ENCODE measurements around the gene FOXP4. TPM values are rescaled to one million over a fixed set of nuclear protein-coding genes. Genes with fewer than 3 reads are reported as not detected.

FOXP4 gene
- total RNA-seq, 1 experiment from 2014 or later: 0.53 TPM

DNA sequence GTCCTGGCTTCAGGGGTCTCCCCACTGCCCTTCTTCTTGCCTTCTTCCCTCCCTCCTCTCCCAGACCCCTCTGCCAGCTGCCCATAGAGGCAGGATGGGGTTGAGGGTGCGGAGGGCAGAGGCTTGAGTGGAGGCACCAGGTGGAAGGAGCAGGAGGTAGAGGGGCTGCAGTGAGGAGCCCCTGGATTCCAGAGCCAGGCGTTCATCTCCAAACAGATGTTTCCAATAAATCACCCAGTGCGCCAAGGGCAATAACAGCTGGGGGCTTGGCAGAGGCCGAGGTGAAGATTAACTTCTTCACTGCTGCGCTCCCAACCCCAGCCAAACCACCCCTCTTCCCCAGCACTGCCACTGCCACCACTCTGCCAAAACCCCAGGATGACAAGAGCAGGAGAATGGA, 102.7 kb downstream of the FOXP4 start:
- Histone ChIP-seq H3K9me3 (no peaks in the 10 kb centered on the region), H3K4me3 (no peak overlapping the region), H3K36me3 (no peaks in the 10 kb centered on the region), H3K27me3 (no peaks in the 10 kb centered on the region)
- DNase-seq: peak; percentile 59

DNA sequence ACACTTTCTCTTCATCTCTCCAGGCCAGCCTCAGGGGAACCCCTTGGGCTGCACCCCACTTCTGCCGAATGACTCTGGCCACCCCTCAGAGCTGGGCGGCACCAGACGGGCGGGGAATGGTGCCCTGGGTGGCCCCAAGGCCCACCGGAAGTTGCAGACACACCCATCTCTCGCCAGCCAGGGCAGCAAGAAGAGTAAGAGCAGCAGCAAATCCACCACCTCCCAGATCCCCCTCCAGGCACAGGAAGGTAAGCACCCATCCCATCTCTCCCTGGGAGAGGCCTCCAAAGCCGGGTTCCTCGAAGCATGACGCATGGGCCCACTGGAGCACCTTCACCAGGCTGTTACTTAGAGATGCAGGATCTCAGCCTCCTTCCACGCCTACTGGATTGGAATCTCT, 103.4 kb downstream of the FOXP4 start:
- H3K36me3 ChIP-seq: no peaks in the 10 kb centered on the region
- H3K9me3 ChIP-seq: no peaks in the 10 kb centered on the region
- H3K4me3 ChIP-seq: no peak overlapping the region
- H3K27me3 ChIP-seq: no peaks in the 10 kb centered on the region
- DNase-seq: no peak

DNA sequence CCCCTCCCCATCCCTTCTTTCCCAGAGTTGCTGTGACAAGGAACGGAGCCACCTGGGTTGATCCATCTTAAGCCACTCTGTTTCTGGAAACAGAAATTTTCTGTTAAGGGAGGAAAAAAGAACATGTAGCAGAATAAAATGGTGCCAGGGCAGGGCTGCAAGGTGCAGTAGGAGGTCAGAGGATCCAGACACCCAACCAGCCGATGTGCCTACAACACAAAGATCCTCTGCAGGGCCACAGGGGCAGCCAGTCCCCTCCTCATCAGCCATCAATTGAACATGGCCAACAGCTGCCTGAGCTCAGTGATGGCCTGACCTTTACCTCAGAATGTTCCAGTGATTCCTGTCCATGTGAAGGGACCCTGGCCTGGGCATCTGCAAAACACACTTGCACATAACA, 103.9 kb downstream of the FOXP4 start:
- H3K9me3 ChIP-seq: no peaks in the 10 kb centered on the region
- H3K36me3 ChIP-seq: no peaks in the 10 kb centered on the region
- H3K27me3 ChIP-seq: no peaks in the 10 kb centered on the region
- no peak overlapping the region for H3K4me3 ChIP-seq
- no peak for DNase-seq

DNA sequence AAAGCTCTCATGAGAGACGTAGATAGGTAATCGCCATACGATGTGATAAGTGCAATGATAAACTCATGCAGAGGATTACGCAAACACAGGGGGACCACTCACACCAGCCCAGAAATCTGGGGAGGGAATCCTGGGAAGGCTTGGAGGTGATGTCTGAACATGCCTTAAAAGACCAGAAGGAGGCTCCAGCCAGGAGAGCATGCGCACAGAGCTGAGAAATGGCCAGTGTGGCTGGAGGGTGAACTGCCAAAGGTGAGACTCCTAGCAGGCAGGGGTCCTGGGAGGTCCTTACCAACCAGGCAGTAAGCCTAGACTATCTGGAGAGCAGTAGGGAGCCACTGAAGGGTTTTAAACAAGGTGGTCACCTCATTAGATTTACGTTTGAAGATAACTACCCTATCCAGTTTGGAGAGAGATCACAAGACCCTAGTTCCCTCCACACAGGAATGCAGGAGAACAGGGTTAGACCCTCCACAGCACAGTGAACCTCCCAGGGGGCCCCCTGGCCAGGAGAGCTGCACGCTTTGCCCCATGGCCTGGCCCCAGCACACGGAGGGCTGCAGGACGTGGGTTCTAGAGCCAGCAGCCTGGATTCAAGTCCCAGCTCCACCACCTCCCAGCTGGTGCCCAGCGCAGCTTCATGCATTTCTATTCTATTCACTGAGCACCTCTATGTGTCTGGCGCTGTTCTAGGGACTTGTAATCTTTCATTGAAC, 105.2 kb downstream of the FOXP4 start:
- no peaks in the 10 kb centered on the region for H3K9me3 ChIP-seq
- no peak overlapping the region for H3K4me3 ChIP-seq
- H3K27me3 ChIP-seq: no peaks in the 10 kb centered on the region
- no peak for DNase-seq
- H3K36me3 ChIP-seq: no peaks in the 10 kb centered on the region

Other genes starting within 250 kb of the FOXP4 start
- gene NCR2, start 210.8 kb upstream of the FOXP4 start, total RNA-seq (2014; rRNA removed; shearing (Covaris generic); ENCODE audit: low replicate concordance): not detected in 2 replicates
- not detected in 2 replicates for gene MDFI, start 92.1 kb downstream of the FOXP4 start, total RNA-seq (2014; rRNA removed; shearing (Covaris generic); ENCODE audit: low replicate concordance)
- gene TFEB, start 189.2 kb downstream of the FOXP4 start, total RNA-seq (2014; rRNA removed; shearing (Covaris generic); ENCODE audit: low replicate concordance): 4.4 and 5.2 TPM in 2 replicates
- gene PGC, start 201.0 kb downstream of the FOXP4 start, total RNA-seq (2014; rRNA removed; shearing (Covaris generic); ENCODE audit: low replicate concordance): not detected in 2 replicates
- gene FRS3, start 233.5 kb downstream of the FOXP4 start, total RNA-seq (2014; rRNA removed; shearing (Covaris generic); ENCODE audit: low replicate concordance): 0.49 TPM in 1 of 2 replicates, not detected in the other
- gene PRICKLE4, start 234.4 kb downstream of the FOXP4 start, total RNA-seq (2014; rRNA removed; shearing (Covaris generic); ENCODE audit: low replicate concordance): not detected in 2 replicates
- 125 and 201 TPM in 2 replicates for gene TOMM6, start 241.3 kb downstream of the FOXP4 start, total RNA-seq (2014; rRNA removed; shearing (Covaris generic); ENCODE audit: low replicate concordance)